ENCODE data around the gene ARNT2. TPM values are rescaled to one million over a fixed set of nuclear protein-coding genes. Genes with fewer than 3 reads are reported as not detected.

ARNT2 gene
- polyA plus RNA-seq, 1 of the 3 experiments (the other 2 are of a cell fraction): 17.0 TPM

DNA sequence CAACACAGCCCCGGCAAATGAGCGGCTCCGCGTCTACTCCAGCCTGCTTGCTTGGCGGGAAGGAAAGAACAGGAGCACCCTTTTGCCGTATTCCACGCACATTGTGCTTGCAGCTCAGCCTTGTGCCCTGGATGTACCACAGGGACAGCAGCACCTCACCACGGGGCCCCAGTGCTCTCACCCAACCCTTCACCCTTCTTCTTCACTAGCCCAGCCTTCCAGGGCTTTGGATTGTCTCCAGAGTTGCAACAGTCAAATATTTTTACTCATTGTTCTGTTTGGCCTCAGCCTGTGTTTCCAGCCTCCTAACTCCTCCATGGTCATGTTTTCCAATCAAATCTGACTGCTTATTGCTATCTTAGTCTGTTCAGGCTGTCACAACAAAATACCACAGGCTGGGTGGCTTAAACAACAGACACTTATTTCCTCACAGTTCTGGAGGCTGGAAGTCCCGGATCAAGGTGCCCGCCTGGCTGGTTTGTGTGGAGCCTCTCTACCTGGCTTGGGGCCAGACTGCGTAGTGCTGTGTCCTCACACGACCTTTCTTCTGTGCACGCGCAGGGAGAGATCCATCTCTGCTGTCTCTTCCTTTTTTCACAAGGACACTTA, 211.7 kb downstream of the ARNT2 start:
- Histone ChIP-seq H3K36me3 (replicated peaks in 1 of 2; ENCODE audit: control insufficient read depth in 1 of 2, insufficient read depth in 2 of 2, low read length in 1 of 2) (no peaks in the 10 kb centered on the region), H3K4me1 (ENCODE audit: control insufficient read depth in 1 of 2, insufficient read depth in 2 of 2, low read depth in 1 of 2, low read length in 1 of 2) (peaks cover 12 to 26% of the 10 kb centered on the region in 2 experiments; a peak in 3 of 4 replicates), H3K27me3 (ENCODE audit: insufficient read depth) (no peaks in the 10 kb centered on the region), H3F3A (replicated peaks; ENCODE audit: insufficient read depth) (no peaks in the 10 kb centered on the region), H3K79me2 (ENCODE audit: insufficient read depth) (no peaks in the 10 kb centered on the region), H2AFZ (ENCODE audit: low read depth) (peak overlapping the region; percentile 66; the same call in 1 of the 2 replicates), H4K20me1 (ENCODE audit: insufficient read depth) (no peaks in the 10 kb centered on the region), H3K4me2 (peak overlapping the region; percentile 48), H3K9ac (0 out of 2 replicates have a peak overlapping the region, but pooled peaks have one; percentile 23), H3K4me3 (ENCODE audit: low read depth in 2 of 2, low read length in 1 of 2) (no peak overlapping the region), H3K9me3 (no peaks in the 10 kb centered on the region), H3K9me2 (no peaks in the 10 kb centered on the region), H3K27ac (ENCODE audit: low read depth in 2 of 2, low read length in 1 of 2) (peak overlapping the region; percentile 39 to 65)
- POLR2A ChIA-PET: no interaction called here
- 49% methylated on average over 12 of the region's 14 CpGs for WGBS (ENCODE audit: low lambda C conversion rate)
- no peak for TF ChIP-seq MEF2A (IDR thresholded peaks at IDR 0.05; ENCODE audit: borderline replicate concordance, low read depth)
- TF ChIP-seq RAD21 (IDR thresholded peaks at IDR 0.05; ENCODE audit: low read length): no peak
- TF ChIP-seq, protein P1, sequence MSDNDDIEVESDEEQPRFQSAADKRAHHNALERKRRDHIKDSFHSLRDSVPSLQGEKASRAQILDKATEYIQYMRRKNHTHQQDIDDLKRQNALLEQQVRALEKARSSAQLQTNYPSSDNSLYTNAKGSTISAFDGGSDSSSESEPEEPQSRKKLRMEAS (IDR thresholded peaks at IDR 0.05; ENCODE audit: low read depth): no peak; the same call in 1 of the 2 replicates
- TF ChIP-seq REST (IDR thresholded peaks at IDR 0.05; ENCODE audit: low read depth, low read length): no peak
- 0 out of 2 replicates have a peak, but pooled peaks have one; percentile 29 for TF ChIP-seq PBX3 (IDR thresholded peaks at IDR 0.05)
- no peak for TF ChIP-seq ELF1 (IDR thresholded peaks at IDR 0.05)
- TF ChIP-seq FOSL2 (IDR thresholded peaks at IDR 0.05; ENCODE audit: borderline replicate concordance, low read depth): no peak
- peak; percentile 75; the same call in 1 of the 2 replicates for TF ChIP-seq RXRA (IDR thresholded peaks at IDR 0.05; ENCODE audit: borderline replicate concordance, low read depth)
- TF ChIP-seq, protein P2, sequence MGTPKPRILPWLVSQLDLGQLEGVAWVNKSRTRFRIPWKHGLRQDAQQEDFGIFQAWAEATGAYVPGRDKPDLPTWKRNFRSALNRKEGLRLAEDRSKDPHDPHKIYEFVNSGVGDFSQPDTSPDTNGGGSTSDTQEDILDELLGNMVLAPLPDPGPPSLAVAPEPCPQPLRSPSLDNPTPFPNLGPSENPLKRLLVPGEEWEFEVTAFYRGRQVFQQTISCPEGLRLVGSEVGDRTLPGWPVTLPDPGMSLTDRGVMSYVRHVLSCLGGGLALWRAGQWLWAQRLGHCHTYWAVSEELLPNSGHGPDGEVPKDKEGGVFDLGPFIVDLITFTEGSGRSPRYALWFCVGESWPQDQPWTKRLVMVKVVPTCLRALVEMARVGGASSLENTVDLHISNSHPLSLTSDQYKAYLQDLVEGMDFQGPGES (IDR thresholded peaks at IDR 0.05; ENCODE audit: low read depth, low read length): no peak
- TF ChIP-seq YY1 (IDR thresholded peaks at IDR 0.05; ENCODE audit: low read depth): no peak
- TF ChIP-seq GATA2 (CRISPR knock-in tag; IDR thresholded peaks at IDR 0.05): no peak
- no peak for TF ChIP-seq GABPA (IDR thresholded peaks at IDR 0.05; ENCODE audit: low read depth)
- no peak for TF ChIP-seq CHD2 (IDR thresholded peaks at IDR 0.05; ENCODE audit: low read length, partially characterized antibody)
- TF ChIP-seq EZH2phosphoT487 (IDR thresholded peaks at IDR 0.05; ENCODE audit: borderline replicate concordance, low read depth): no peak
- peak; percentile 37; the same call in 1 of the 2 replicates for TF ChIP-seq TCF12 (IDR thresholded peaks at IDR 0.05)
- no peak; a peak in 2 of 4 replicates for TF ChIP-seq EP300 (IDR thresholded peaks at IDR 0.05; ENCODE audit: borderline replicate concordance in 1 of 2, low read depth in 1 of 2, low read length in 1 of 2)
- TF ChIP-seq NFIC (IDR thresholded peaks at IDR 0.05; ENCODE audit: borderline replicate concordance): peak; percentile 77
- DNase-seq: peak; percentile 59
- CTCF ChIA-PET: no interaction called here
